Measurements from ENCODE around the gene SKIL. TPM values are rescaled to one million over a fixed set of nuclear protein-coding genes. Genes with fewer than 3 reads are reported as not detected.

The SKIL gene
- total RNA-seq, 1 experiment from 2014 or later = 15.1 TPM

GRCh38 chr3:170432416-170432815 lies 74.9 kb downstream of the SKIL start (continued):
- no peak for TF ChIP-seq CTCF (IDR thresholded peaks at IDR 0.05 in 2 of 3, conservative IDR thresholded peaks at IDR 0.05 in 1 of 3; ENCODE audit: borderline replicate concordance in 1 of 3, insufficient read depth in 1 of 3, low read depth in 2 of 3, low read length in 2 of 3)
- no peak for TF ChIP-seq EZH2 (IDR thresholded peaks at IDR 0.05)
- no peak for TF ChIP-seq FOSL1 (IDR thresholded peaks at IDR 0.05; ENCODE audit: low read depth)
- TF ChIP-seq RAD21 (IDR thresholded peaks at IDR 0.05; ENCODE audit: low read depth) = no peak
- TF ChIP-seq POLR2AphosphoS5 (IDR thresholded peaks at IDR 0.05; ENCODE audit: low read depth, low read length) = no peak

- Histone ChIP-seq H4K20me1 (ENCODE audit: insufficient read depth) (no peaks in the 10 kb centered on the region), H3K36me3 (ENCODE audit: control insufficient read depth in 1 of 2, insufficient read depth in 2 of 2, low read length in 2 of 2) (no peaks in the 10 kb centered on the region), H3K4me2 (ENCODE audit: low read length) (no peak overlapping the region), H2AFZ (ENCODE audit: low read depth, low read length, poor library complexity, severe bottlenecking) (no peak overlapping the region), H3K4me3 (replicated peaks in 1 of 2; ENCODE audit: low read depth in 1 of 2, low read length in 2 of 2) (no peak overlapping the region), H3K9me3 (ENCODE audit: control insufficient read depth in 1 of 2, insufficient read depth in 1 of 2, low read depth in 1 of 2, low read length in 2 of 2) (no peaks in the 10 kb centered on the region), H3K27ac (ENCODE audit: low read depth, low read length) (no peak overlapping the region), H3K9ac (ENCODE audit: low read length) (no peak overlapping the region), H3K9me2 (ENCODE audit: insufficient read depth) (no peaks in the 10 kb centered on the region), H3K27me3 (ENCODE audit: insufficient read depth, low read length) (no peaks in the 10 kb centered on the region), H3K79me2 (ENCODE audit: insufficient read depth, low read length) (no peaks in the 10 kb centered on the region), H3K4me1 (ENCODE audit: control insufficient read depth in 1 of 2, insufficient read depth in 2 of 2, low read length in 2 of 2) (no peaks in the 10 kb centered on the region)
- intact Hi-C loops (cut with micrococcal nuclease) = no loop called here
- TF ChIP-seq ZBTB33 (IDR thresholded peaks at IDR 0.05; ENCODE audit: extremely low read depth, insufficient replicate concordance, low read length) (no peak), YY1 (IDR thresholded peaks at IDR 0.05; ENCODE audit: extremely low read depth, insufficient replicate concordance, low read depth, low read length) (no peak), SIN3A (IDR thresholded peaks at IDR 0.05; ENCODE audit: low read depth) (no peak), CBX3 (IDR thresholded peaks at IDR 0.05; ENCODE audit: low read depth) (no peak), POLR2A (IDR thresholded peaks at IDR 0.05; ENCODE audit: borderline replicate concordance, extremely low read depth, insufficient read depth, insufficient read length) (no peak), EGR1 (IDR thresholded peaks at IDR 0.05; ENCODE audit: low read depth) (no peak), TCF7L2 (IDR thresholded peaks at IDR 0.05; ENCODE audit: borderline replicate concordance, extremely low read depth, insufficient read depth, insufficient read length) (no peak), SRF (IDR thresholded peaks at IDR 0.05; ENCODE audit: low read depth) (no peak), POLR2AphosphoS5 (IDR thresholded peaks at IDR 0.05; ENCODE audit: low read depth, low read length) (no peak)
- no TSS peak for BruUV-seq (replicated peaks)
- ChIA-PET CTCF (no interaction called here), RAD21 (ENCODE audit: low non-redundant PET in 1 of 2, low total read pairs in 2 of 2, uncharacterized antibody in 2 of 2, unreplicated experiment in 2 of 2) (interaction anchor here in 1 of 2 experiments (0.7 kb wide), 1 partner anchor 23 kb away, joined by 6 read pairs; no protein-coding TSS in a partner anchor), POLR2A (no interaction called here)
- no peak for DNase-seq (ENCODE audit: low read depth, low spot score)
- ATAC-seq = no peak
Observed at GRCh38 chr3:170436697-170437096, 79.2 kb downstream of the SKIL start.
